H9 (cell line): ENCODE measurements around the gene MAML3. TPM values are rescaled to one million over a fixed set of nuclear protein-coding genes. Genes with fewer than 3 reads are reported as not detected.

Source experiments
- DNase-seq: peaks from one replicate; pipeline ENCODE4 v3.0.0-alpha.2; 2017
- H2AFZ ChIP-seq: one replicate; pipeline ENCODE4 v1.6.1; 2013; ENCODE audit warnings: mild to moderate bottlenecking, low read length, control low read depth, moderate library complexity
- H2AK5ac ChIP-seq: 2 replicates; pipeline ENCODE4 v1.6.1; 2013; ENCODE audit warnings: low read length, control low read depth, mixed read lengths; ENCODE audit not compliant: insufficient read length
- H2BK120ac ChIP-seq: one replicate; pipeline ENCODE4 v1.6.1; 2013; ENCODE audit warnings: low read depth, mild to moderate bottlenecking, low read length, control low read depth, inconsistent platforms; ENCODE audit not compliant: poor library complexity, severe bottlenecking
- H2BK12ac ChIP-seq: 2 replicates; pipeline ENCODE4 v1.6.1; 2013; ENCODE audit warnings: low read length, control low read depth, mixed read lengths, low read depth; ENCODE audit not compliant: insufficient read length
- H2BK15ac ChIP-seq: 2 replicates; pipeline ENCODE4 v1.6.1; 2013; ENCODE audit warnings: low read depth, low read length, control low read depth
- H2BK20ac ChIP-seq: one replicate; pipeline ENCODE4 v1.6.1; 2013; ENCODE audit warnings: low read depth, mild to moderate bottlenecking, low read length, control low read depth, inconsistent platforms; ENCODE audit not compliant: poor library complexity, severe bottlenecking
- H2BK5ac ChIP-seq: 2 replicates; pipeline ENCODE4 v1.6.1; 2013; ENCODE audit warnings: low read length, control low read depth, mixed read lengths; ENCODE audit not compliant: insufficient read length
- H3K14ac ChIP-seq: 2 replicates; pipeline ENCODE4 v1.6.1; 2013; ENCODE audit warnings: low read length, control low read depth; ENCODE audit not compliant: insufficient read depth
- H3K18ac ChIP-seq: 2 replicates; pipeline ENCODE4 v1.6.1; 2013; ENCODE audit warnings: low read depth, mild to moderate bottlenecking, mixed read lengths, low read length, control low read depth; ENCODE audit not compliant: insufficient read length
- H3K23ac ChIP-seq: 2 replicates; pipeline ENCODE4 v1.6.1; 2013; ENCODE audit warnings: low read length, control low read depth, mixed read lengths, low read depth; ENCODE audit not compliant: insufficient read length
- H3K23me2 ChIP-seq: 2 replicates; pipeline ENCODE4 v1.6.1; 2013; ENCODE audit warnings: low read depth, mild to moderate bottlenecking, mixed read lengths, low read length, control low read depth; ENCODE audit not compliant: insufficient read length, poor library complexity, severe bottlenecking
- H3K27ac ChIP-seq: 2 replicates; pipeline ENCODE4 v1.5.1; 2013; ENCODE audit warnings: low read length, control low read depth, mixed read lengths, low read depth; ENCODE audit not compliant: insufficient read length
- H3K27me3 ChIP-seq: 2 replicates; pipeline ENCODE4 v1.6.1; 2013; ENCODE audit warnings: low read length, control low read depth, inconsistent platforms; ENCODE audit not compliant: insufficient read depth
- H3K4ac ChIP-seq: 2 replicates; pipeline ENCODE4 v1.6.1; 2013; ENCODE audit warnings: low read depth, mild to moderate bottlenecking, control low read depth, inconsistent platforms, low read length, moderate library complexity
- H3K4me1 ChIP-seq: 2 replicates; pipeline ENCODE4 v1.6.1; 2013; ENCODE audit warnings: low read length, control low read depth, inconsistent platforms; ENCODE audit not compliant: insufficient read depth
- H3K4me2 ChIP-seq: 2 replicates; pipeline ENCODE4 v1.6.1; 2013; ENCODE audit warnings: low read length, control low read depth, mixed read lengths; ENCODE audit not compliant: insufficient read length, insufficient read depth
- H3K56ac ChIP-seq: 2 replicates; pipeline ENCODE4 v1.6.1; 2013; ENCODE audit warnings: low read depth, mild to moderate bottlenecking, mixed read lengths, low read length, control low read depth; ENCODE audit not compliant: insufficient read length
- H3K79me1 ChIP-seq: 2 replicates; pipeline ENCODE4 v1.6.1; 2013; ENCODE audit warnings: low read depth, mild to moderate bottlenecking, moderate library complexity, low read length, control low read depth, inconsistent platforms; ENCODE audit not compliant: insufficient read depth, poor library complexity, severe bottlenecking
- H3K79me2 ChIP-seq: 2 replicates; pipeline ENCODE4 v1.6.1; 2013; ENCODE audit warnings: low read length, control low read depth, inconsistent platforms; ENCODE audit not compliant: insufficient read depth
- H3K9ac ChIP-seq: 2 replicates; pipeline ENCODE4 v1.6.1; 2013; ENCODE audit warnings: low read length, control low read depth, mixed read lengths; ENCODE audit not compliant: insufficient read length; ENCODE audit errors: extremely low read depth
- H3K9me3 ChIP-seq: one replicate; pipeline ENCODE4 v1.6.1; 2013; ENCODE audit warnings: low read depth, low read length, inconsistent platforms; ENCODE audit not compliant: control insufficient read depth
- H3T11ph ChIP-seq: one replicate; pipeline ENCODE4 v1.6.1; 2013; ENCODE audit warnings: mild to moderate bottlenecking, low read length, control low read depth, inconsistent platforms
- H4K20me1 ChIP-seq: one replicate; pipeline ENCODE4 v1.6.1; 2013; ENCODE audit not compliant: control insufficient read depth, insufficient read length, insufficient read depth
- H4K5ac ChIP-seq: 2 replicates; pipeline ENCODE4 v1.6.1; 2013; ENCODE audit warnings: low read depth, mild to moderate bottlenecking, mixed read lengths, low read length, control low read depth; ENCODE audit not compliant: insufficient read length
- H4K8ac ChIP-seq: replicated peaks from 2 replicates; pipeline ENCODE4 v1.6.1; 2013; ENCODE audit warnings: low read length, control low read depth, mixed read lengths, low read depth; ENCODE audit not compliant: insufficient read length
- H4K91ac ChIP-seq: 2 replicates; pipeline ENCODE4 v1.6.1; 2013; ENCODE audit warnings: low read depth, mild to moderate bottlenecking, moderate library complexity, mixed read lengths, low read length, control low read depth; ENCODE audit not compliant: insufficient read length
- H3K27ac Mint-ChIP-seq, 3 experiments: 2 replicates in 2 of 3; 3 replicates in 1 of 3; pipeline ENCODE4 v1.8.0; 2020 to 2021; ENCODE audit warnings: mixed read lengths in 3 of 3, mild to moderate bottlenecking in 1 of 3, moderate library complexity in 1 of 3
- H3K27me3 Mint-ChIP-seq: 2 replicates; pipeline ENCODE4 v1.8.0; 2021; ENCODE audit warnings: low read depth, mild to moderate bottlenecking, moderate library complexity, mixed read lengths
- H3K36me3 Mint-ChIP-seq, 3 experiments: 2 replicates in 2 of 3; 3 replicates in 1 of 3; pipeline ENCODE4 v1.8.0; 2020 to 2021; ENCODE audit warnings: low read depth in 3 of 3, mixed read lengths in 3 of 3; ENCODE audit not compliant: insufficient read depth in 1 of 3
- H3K4me1 Mint-ChIP-seq, 2 experiments: 2 replicates each; pipeline ENCODE4 v1.8.0; 2020; ENCODE audit warnings: mixed read lengths in 2 of 2
- H3K4me3 Mint-ChIP-seq, 2 experiments: 2 replicates in 1 of 2; 3 replicates in 1 of 2; pipeline ENCODE4 v1.8.0; 2020 to 2021; ENCODE audit warnings: mild to moderate bottlenecking in 2 of 2, mixed read lengths in 2 of 2, moderate library complexity in 1 of 2
- H3K9me3 Mint-ChIP-seq, 2 experiments: 2 replicates in 1 of 2; 3 replicates in 1 of 2; pipeline ENCODE4 v1.8.0; 2020; ENCODE audit warnings: mild to moderate bottlenecking in 2 of 2, mixed read lengths in 2 of 2, moderate library complexity in 1 of 2
- CTCF ChIP-seq: fragments of 200-600 bp; sonication (generic); conservative IDR thresholded peaks from 3 replicates; pipeline ENCODE4 v1.8.0; 2021; ENCODE audit warnings: antibody characterized with exemption, mild to moderate bottlenecking
- WGBS: extraction: QIAGEN DNeasy Blood & Tissue Kit; methylation state at CpG from one replicate; pipeline ENCODE4 v1.1.7; 2013; ENCODE audit warnings: missing lambda C conversion rate, low lambda C conversion rate, mixed read lengths; ENCODE audit not compliant: insufficient read length; ENCODE audit errors: extremely low coverage; 5-methylcytosine and 5-hydroxymethylcytosine counted together
- total RNA-seq: library from RNA; stranded (reverse); gene quantifications from 2 replicates; pipeline ENCODE4 v1.2.1, GENCODE V29; 2021

MAML3 gene
- total RNA-seq, 1 experiment from 2014 or later: 3.9 TPM

- no peak overlapping the region for H3K27ac Mint-ChIP-seq
- Histone ChIP-seq H4K20me1 (no peaks in the 10 kb centered on the region), H4K8ac (no peak overlapping the region), H3K27me3 (no peaks in the 10 kb centered on the region), H3K18ac (no peak overlapping the region), H3K79me2 (no peaks in the 10 kb centered on the region), H3K4ac (no peak overlapping the region), H3K79me1 (no peaks in the 10 kb centered on the region), H3K23me2 (peaks cover 4% of the 10 kb centered on the region), H3K27ac (no peak overlapping the region), H3K23ac (no peak overlapping the region), H2AK5ac (no peak overlapping the region), H3K4me1 (no peaks in the 10 kb centered on the region), H4K5ac (no peak overlapping the region), H3K4me2 (no peak overlapping the region), H2BK12ac (no peak overlapping the region), H3K56ac (no peak overlapping the region), H4K91ac (no peak overlapping the region), H3T11ph (no peak overlapping the region), H2BK120ac (no peak overlapping the region), H2BK5ac (no peak overlapping the region), H2BK20ac (no peak overlapping the region), H2AFZ (no peak overlapping the region), H3K9ac (no peak overlapping the region), H3K14ac (no peak overlapping the region), H3K9me3 (no peaks in the 10 kb centered on the region), H2BK15ac (no peak overlapping the region)
- DNase-seq: no peak
- no CpG with 5 or more reads among the region's 3 CpGs for WGBS
- no peaks in the 10 kb centered on the region; a peak in 2 of 7 replicates for H3K36me3 Mint-ChIP-seq
- peaks cover 3 to 5% of the 10 kb centered on the region in 2 experiments; a peak in 2 of 5 replicates for H3K9me3 Mint-ChIP-seq
- no peak overlapping the region for H3K4me3 Mint-ChIP-seq
- no peaks in the 10 kb centered on the region for H3K27me3 Mint-ChIP-seq
- peaks cover 4 to 7% of the 10 kb centered on the region in 2 experiments; a peak in 2 of 4 replicates for H3K4me1 Mint-ChIP-seq
- TF ChIP-seq CTCF: no peak
Measured at GRCh38 chr4:140158365-140159030, 4.5 kb upstream of the MAML3 start.
